PC-3 (cell line): ENCODE data around the gene THRB.

Source experiments
- CTCF ChIP-seq: fragments of 300-600 bp; sonication (generic); conservative IDR thresholded peaks from 2 replicates; pipeline ENCODE4 v1.5.1; 2017; ENCODE audit warnings: antibody characterized with exemption, low read depth, mild to moderate bottlenecking, low read length
- EZH2 ChIP-seq: fragments of 300-600 bp; sonication (generic); IDR thresholded peaks from one replicate; pipeline ENCODE4 v1.6.1; 2017; ENCODE audit warnings: antibody characterized with exemption, mild to moderate bottlenecking, low read length; ENCODE audit not compliant: unreplicated experiment

- no peak for TF ChIP-seq CTCF
- no peak for TF ChIP-seq EZH2
Observed at GRCh38 chr3:24447836-24448235, 46.8 kb downstream of the THRB start.
